HG02623 (cell line): ENCODE results near the gene HP1BP3.

Experiments
- ATAC-seq: cut with Tn5 transposase; IDR thresholded peaks from one replicate; pipeline ENCODE4 v1.9.1; 2021; ENCODE audit warnings: moderate library complexity; ENCODE audit not compliant: unreplicated experiment

The HP1BP3 gene

DNA sequence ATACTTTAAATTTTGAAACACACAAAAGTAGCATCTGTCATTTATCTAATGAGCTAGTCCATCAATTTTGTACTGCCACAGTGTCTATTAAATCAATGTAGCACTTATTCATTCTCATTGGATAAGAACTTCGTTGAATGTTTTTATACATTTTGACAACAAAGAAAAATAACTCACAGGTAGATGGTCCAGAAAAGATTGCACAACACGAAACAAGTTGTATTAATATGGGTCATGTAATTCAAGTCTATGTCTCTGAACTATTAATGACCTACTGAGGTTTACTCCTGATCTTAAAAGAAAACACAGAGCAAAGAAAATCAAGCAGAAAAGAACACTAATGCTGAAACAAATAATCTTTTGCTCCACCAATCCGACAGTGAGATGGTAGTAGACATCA lies 15.3 kb downstream of the HP1BP3 start:
- no peak for ATAC-seq

DNA sequence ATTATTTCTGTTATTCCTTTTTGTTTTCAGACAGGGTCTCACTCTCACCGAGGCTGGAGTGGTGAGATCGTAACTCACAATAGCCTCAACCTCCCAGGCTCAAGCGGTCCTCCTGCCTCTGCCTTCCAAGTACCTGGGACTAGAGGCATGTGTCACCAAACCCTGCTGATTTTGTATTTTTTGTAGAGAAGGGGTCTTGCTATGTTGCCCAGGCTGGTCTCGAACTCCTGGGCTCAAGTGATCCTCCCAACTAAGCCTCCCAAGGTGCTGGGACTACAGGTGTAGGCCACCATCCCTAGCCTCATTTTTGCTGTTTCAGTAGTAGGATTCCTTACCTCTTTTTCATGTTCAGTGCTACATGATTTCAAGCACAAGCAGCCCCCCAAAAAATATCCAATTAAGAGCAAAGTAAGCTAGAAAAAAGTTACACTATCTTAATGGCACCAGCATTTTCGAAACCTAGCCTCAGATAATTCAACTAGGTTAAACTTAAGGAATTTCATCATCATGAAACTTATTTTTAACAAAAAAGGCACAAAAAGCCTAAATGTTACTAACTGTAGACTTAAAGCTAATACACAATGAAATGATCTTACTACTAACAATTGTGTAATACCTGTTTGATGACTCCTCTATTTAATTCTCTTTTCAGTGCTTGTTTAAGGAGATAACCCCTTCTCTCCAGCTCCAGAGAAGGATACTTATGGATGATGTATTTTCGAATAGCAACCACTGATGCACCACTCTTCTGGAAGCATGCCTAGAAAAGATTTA lies 16.6 kb downstream of the HP1BP3 start:
- ATAC-seq, result no peak

DNA sequence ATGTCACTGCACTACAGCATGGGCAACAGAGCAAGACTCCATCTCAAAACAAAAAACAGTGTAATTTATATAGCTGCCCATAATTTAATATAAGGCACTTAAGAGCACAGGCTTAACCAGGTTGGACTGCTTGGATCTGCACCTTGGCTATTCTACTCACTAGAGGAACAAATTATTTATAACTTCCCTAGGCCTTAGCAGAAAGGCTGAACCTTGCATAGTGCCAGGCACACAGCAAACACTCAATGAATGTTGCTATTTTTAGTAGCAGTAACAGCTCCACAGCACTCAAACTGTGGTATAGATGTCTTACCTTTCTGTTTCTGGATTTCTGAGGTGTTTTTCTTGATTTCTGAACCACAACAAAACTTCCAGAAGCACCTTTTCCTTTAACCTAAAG lies 19.8 kb downstream of the HP1BP3 start:
- ATAC-seq, result no peak

DNA sequence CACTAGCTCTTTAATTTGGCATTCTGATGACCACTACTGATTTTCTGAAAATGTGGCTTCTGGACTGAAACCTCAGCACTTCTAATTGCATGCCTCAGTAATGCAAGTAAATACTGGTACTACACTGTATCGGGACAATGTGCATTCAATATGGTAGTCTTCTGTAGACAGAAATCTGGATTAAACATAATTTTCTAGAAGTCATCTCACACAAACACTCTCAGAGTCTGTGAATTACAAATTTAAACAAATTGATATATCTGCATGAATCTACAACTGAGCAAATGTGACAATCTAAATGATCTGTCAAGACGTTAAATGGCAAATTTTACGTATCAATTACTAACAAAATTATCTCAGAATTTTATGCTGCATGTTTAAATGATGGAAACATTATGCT lies 23.7 kb downstream of the HP1BP3 start:
- ATAC-seq, result no peak

DNA sequence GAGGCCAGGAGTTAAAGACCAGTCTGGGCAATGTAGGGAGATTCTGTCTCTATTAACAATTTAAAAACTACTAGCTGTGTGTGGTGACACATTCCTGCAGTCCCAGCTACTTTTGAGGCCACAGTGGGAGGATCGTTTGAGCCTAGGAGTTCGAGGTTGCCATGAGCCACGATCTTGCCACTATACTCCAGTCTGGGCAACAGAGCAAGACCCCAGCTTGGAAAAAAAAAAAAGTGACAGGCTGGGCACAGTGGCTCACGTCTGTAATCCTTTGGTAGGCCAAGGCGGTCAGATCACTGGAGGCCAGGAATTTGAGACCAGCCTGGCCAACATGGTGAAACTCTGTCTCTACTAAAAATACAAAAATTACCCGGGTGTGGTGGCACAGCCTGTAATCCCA lies 26.8 kb downstream of the HP1BP3 start:
- ATAC-seq, result no peak

DNA sequence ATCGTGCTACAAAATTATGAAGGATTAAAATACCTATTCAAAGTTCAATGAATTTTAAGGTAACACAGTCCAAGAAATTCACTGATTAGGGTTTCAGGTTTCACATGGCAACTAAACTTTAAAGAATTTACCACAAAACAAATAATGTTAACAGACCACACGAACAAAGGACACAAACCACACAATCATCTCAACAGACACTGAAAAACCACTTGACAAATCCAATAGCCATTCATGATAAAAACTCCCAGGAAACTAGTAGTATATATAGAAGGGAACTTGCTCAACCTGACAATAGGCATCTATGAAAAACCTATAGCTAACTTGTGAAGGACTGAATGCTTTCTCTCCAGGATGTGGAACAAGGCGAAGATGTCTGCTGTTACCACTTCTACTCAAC lies 33.5 kb downstream of the HP1BP3 start:
- no peak for ATAC-seq

DNA sequence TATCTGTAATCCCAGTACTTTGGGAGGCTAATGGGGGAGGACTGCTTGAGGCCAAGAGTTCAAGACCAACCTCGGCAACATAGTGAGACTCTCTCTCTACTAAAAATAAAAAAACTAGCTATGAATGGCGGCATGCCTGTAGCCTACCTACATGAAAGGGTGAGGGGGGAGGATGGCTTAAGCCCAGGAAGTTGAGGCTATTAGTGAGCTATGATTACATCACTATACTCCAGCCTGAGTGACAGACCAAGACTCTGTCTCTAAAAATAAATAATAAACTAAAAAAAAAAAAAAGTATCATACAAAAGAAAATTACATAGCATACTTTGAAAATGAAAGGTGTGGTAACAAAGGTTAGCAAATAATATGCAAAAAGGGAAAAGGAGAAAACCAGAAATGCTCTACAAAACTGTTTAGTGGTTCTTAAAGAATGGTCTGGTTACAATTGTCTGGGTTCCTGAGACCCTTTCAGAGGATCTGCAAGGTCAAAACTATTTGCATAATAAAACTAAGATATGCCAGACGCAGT lies 35.6 kb downstream of the HP1BP3 start:
- no peak for ATAC-seq

DNA sequence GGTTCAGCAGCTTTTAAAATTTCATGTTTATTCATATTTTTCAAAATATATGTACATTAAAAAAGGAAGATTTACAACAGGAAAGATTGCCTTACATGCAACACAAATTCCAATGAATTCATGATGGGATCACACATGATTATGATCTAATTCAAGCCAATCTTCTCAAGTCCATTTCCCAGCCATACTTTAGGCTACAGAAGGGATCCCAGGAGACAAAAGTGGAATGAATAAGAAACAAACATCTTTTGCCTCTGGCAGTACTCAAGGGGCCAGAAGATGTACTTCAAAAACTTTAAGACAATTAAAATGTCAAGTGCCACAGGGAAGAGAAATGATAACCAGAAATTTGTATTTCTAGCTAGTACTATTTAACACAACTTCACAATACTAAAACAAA lies 44.4 kb downstream of the HP1BP3 start:
- ATAC-seq, result no peak

DNA sequence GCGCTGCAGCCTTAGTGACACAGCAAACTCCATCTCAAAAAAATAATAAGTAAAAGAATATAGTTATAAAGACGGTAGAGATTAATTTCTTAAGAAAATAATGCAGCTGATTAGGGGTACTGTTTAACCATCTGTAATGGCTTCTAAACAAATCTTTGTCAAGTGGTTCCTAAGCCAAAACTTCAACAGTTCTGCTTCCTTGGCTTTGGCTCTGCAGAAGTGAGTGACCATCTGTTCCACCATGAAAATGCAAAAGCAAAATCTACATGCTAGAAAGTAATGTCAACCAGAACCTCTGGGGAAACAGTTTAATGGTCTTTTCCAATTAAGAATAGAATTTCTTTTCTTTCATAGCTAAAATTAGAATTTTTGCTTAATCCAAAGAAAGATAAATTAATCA lies 46.3 kb downstream of the HP1BP3 start:
- ATAC-seq, result no peak

DNA sequence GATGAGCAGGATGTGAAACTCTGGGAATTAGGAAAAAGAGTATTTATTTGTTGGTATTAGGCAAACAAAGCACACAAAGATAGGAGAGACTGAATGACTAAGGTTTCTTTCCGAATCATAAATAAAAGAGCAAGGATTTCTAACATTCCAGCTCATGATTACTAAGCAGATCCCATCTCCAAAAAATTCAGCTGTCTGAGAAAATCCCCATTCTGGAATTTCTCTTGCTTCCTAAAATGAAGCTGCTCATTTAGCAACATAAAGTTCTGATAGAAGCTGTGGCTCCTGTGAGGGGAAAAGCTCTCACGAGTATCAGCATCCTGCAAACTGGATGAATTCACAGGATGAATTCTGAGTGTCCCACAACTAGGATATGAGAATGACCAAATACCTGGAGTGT lies 47.9 kb downstream of the HP1BP3 start:
- ATAC-seq, result no peak

DNA sequence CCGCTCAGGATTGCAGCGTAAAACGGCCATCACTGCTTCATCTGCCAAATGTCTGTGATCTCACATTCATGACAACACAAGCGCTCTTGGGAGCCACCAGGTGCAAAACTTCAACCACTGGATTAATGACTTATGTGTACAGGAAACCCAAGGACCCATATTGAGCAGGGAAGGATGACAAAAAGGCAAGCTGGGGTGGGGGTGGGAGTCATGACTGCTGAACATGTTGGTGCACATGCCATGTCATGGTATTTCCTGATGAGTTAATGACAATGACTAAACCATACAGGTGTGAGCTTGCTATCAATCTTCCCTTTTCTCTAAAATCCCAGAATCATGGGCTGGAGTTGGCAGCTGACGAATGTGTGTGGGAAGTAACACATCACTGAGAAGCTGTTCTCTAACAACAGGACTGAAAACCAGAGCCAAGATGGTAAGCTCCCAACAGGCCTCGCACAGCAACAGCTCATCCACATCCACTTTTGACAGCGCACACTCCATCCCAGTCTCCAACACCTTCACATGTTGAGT lies 51.5 kb downstream of the HP1BP3 start:
- ATAC-seq, result no peak

DNA sequence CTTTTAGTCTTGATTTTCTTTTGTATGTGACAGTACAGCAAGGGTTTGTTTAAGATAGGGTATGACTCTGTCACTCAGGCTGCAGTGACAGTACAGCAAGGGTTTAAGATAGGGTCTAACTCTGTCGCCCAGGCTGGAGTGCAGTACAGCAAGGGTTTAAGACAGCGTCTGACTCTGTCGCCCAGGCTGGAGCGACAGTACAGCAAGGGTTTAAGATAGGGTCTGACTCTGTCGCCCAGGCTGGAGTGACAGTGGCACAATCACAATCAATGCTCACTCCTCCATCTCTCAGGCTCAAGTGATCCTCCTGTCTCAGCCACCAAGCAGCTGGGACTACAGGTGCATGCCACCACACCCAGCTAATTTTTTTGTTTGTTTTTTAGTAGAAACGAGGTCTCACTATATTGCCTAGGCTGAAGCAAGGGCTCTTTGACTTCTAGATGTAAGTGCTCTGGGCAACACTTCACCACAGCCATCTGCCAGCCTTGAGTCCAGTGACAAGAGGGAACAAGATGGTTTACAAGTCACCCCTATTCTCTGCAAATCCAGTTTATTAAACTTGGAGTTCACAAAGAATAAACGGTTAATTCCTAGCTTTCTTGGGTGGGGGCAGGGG lies 53.6 kb downstream of the HP1BP3 start:
- ATAC-seq, result no peak

DNA sequence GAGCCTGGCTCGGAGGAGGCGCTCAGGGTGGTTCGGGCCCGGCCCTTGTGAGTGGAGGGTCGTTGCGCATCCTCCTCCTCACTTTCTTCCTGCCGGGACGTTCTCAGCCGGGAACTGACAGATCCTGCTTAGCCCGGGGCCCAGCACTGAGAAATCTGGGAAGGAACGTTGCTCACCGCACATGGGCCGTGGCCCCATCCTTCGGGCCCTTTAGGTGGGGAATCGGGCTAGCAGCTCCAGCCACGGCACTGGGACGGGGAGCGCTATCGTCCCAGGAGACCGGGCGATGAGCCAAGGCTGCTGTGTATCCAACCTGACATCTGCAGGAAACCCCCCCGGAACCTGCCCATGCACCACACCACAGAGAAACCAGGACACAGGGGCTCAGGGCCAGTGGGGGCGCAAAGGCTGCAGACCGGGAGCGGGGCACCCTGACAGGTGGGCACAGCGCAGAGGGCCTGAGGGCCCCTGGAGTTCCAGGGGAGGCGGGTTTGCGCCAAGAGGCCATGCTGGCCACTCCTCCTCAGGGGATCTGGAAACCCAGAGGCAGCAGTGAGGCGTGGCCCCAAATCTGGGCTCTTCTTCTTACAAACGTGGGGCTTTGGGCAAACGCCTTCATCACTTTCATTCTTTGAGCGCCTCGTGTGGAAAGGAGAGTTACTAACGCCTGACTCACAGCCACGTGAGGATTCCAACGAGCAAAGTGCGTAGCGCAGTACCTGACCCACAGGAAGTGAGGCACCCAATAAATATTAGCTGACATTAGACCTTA lies 54.3 kb downstream of the HP1BP3 start, which contains the start of gene SH2D5:
SH2D5 (minus strand) TSS at position 116 of the 772 bp plus-strand sequence. CDS start 4,659 bp downstream, outside the sequence.
- no peak for ATAC-seq

DNA sequence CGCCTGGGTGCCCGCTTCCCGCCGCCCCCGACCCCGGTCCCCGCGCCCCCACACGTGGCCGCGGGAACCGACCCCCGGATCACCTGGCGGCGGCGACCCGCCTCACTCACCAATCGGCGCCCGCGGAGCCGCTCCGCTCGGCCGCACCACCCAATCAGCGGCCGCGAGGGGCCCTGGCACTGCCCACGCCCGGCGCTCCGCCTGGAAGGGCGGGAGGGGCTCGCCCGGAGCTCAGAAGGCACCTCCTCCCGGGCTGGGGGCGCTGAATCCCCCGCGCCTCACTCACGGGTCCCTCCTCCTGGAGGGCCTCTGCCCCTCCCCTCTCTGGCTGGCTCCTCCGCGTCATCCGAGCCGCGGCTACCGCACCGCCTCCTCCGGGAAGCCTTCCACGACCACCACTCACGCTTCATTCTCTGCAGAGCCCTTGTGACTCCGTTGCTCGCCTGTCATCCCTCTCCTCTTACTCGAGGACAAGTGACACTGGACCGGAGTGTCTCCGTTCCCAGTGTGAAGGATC lies 55.0 kb downstream of the HP1BP3 start:
- ATAC-seq, result peak; percentile 49

DNA sequence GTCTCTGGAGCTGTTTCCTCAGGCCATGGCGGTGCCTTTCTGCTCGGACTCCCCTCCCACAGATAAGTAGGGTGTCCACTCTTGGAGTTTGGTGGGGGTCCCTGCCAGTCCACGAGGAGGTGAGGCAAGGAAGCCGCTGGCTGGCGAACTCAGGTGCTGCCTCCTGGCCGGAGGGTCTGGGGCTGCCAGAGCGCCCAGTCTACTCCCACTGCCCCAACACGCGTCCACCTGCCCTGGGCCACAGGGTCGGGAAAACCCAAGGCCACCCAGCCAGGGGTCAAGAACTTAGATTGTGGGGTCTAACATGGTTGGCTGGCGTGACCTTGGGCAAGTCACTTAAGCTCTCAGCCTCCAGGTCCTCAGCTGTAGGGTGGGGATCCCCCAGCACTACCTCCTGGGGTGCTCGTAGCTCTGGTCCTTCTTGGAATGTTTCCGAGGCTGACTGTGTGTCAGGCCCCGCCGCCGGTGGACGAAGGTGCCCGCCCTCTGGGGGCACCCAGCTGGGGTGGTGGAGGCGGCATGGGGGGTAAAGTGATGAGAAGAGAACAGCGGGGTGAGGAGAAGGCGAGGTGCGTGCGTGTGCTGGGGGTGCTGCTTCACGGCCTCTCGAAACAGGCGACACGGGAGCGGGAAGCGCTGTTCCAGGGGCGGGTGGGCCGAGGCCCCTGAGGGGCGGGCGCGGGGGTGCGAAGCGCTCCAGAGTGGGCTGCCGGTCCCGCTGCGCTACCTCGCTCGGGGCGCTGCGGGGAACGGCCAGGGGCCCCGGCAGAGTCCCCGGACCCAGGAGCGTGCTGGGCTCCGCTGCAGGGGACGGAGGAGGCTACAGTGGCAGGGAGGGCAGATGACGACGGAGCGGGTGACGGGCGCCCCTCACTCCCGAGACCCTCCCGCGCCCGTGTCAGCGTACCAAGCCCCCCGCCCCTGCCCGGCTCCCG lies 55.8 kb downstream of the HP1BP3 start:
- no peak for ATAC-seq

DNA sequence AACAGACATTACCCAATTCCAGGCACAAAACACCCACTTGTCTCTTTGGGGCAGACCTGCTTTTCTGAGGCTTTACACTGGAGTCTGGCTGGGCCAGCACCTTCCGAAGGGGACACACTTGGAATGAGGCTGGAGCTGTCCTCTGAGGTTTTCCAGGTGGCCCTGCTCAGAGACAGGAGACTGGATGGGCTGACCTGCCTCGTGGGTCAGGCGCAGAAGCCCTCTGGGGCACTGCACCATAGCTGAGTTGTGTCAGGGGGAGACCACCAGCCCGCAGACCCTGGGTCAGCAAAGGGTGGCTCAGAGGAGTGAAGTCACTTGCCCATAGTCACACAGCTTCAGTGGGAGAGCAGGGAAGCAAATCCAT lies 56.4 kb downstream of the HP1BP3 start:
- ATAC-seq, result no peak

DNA sequence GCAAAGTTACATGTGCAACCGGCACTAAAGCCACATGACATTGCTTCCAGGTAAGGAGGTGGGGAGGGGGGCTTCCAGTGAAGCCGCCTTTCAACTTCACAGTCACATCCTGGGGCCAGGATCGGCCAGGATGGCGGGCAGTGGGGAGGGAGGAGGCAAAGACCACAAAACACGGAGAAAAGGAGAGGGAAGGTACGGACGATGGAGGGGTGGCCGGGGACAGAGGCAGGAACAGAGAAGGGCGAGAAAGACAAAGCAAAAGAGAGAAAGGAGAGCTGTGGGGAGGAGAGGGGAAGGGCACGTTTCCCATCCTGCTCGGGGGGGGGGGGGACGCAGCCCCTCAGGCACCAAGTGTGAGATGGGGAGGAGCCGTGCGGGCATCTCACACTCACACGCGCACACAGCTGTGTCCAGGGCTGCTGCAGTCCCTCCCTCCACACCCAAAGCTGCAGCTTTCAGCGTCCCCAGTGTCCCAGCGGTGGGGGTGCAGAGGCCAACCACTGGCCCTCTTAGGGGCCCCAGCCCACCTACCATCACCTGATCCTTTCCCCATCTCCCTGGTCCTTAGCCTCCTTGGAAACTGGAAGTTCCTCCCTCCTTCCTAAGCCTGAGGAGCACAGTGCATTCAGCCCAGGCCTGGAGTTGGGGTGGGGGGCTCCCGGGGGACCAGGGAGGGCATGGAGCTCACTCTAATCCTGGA lies 57.0 kb downstream of the HP1BP3 start:
- no peak for ATAC-seq

DNA sequence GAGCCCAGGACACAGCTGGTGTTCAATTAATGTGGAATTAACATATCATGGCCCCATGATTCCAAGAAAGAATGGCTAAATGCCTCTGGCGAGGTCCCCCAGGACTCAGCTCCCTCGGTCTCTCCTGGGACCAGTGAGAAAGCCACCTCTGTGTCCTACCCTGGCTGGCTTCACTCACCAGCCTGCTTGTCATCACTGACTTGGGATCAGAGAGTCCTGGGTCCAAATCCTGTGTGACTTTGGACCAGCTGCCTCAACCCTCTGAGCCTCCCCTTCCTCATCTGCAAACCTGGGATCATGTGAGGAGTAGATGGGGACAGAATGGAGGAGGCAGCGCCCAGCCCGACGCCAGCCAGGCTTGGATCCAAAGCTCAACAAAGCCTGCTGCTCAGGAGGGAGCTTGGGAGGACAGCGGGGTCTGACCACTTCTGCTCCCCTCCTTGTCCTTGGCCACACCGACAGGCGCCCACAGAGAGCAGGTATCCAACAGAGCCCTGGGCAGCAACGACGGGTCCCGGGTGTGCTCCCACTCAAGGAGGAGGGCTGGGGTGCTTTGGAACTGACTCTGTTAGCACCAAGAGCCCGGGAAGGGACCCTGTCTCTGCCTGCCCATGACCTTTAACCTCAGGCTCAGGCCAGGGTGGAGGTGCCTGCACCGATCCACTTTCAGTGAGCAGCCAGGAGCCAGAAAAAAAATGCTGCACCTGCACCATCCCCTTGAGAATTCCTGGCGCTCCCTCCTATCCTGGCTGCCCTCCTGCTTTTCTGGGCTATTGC lies 57.8 kb downstream of the HP1BP3 start:
- ATAC-seq, result no peak
